Measurements from ENCODE around the gene ANKS1B. TPM values are rescaled to one million over a fixed set of nuclear protein-coding genes. Genes with fewer than 3 reads are reported as not detected.

Gene ANKS1B
- total and polyA plus RNA-seq, 2 of the 4 experiments (the other 2 are of a cell fraction): 0.17 to 0.18 TPM

DNA sequence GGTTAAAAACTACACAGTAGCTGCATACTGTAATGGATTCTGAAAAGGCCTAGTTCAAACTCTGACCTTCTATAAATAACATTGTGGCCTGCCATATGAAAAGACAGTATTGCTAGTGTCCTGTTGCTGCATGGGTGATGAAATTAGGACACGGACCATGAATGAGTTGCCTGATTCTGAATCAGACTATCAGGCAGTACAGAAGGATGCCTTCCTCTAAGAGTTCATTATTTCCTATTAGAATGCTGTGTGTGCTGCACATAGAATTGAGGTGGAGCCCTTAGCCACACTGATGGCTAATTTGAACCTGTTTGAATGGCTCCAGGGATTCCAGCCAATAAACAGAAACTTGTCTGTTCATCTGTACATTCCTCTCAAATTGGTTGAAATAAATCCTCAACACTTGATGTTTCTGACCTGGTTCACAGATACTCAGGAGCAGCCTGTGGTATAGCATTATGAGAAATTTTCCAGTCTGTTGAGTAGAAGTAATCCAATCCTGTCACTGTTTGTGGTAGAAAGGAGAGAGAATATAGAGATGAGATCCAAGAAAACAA lies 856.4 kb downstream of the ANKS1B start:
- dilution Hi-C loops (cut with HindIII; ENCODE audit: low sequenced_read_pairs, unreplicated experiment): no loop called here

More for the DNA sequence above, 856.4 kb downstream of the ANKS1B start:
- intact Hi-C loops (cut with micrococcal nuclease): no loop called here
- H3K27me3 ChIP-seq (ENCODE audit: control insufficient read depth, insufficient read depth, low read length): no peaks in the 10 kb centered on the region
- H3K27ac ChIP-seq (ENCODE audit: insufficient read depth, low read length): no peak overlapping the region
- H2BK15ac ChIP-seq (ENCODE audit: low read depth, low read length): no peak overlapping the region
- H3K9me1 ChIP-seq (ENCODE audit: insufficient read depth, low read length): no peaks in the 10 kb centered on the region
- H2BK20ac ChIP-seq (ENCODE audit: low read depth, low read length): no peak overlapping the region
- no peak overlapping the region for H2AK5ac ChIP-seq (ENCODE audit: low read depth, low read length)
- H2BK5ac ChIP-seq (ENCODE audit: low read depth, low read length, poor library complexity, severe bottlenecking): no peak overlapping the region
- in situ Hi-C loops (cut with MboI; ENCODE audit: low sequenced_read_pairs): no loop called here
- H2BK120ac ChIP-seq (ENCODE audit: low read depth, low read length): no peak overlapping the region
- H2AK9ac ChIP-seq (replicated peaks; ENCODE audit: low read depth, low read length, poor library complexity): no peak overlapping the region
- no peaks in the 10 kb centered on the region for H3K4me1 ChIP-seq (ENCODE audit: control insufficient read depth, insufficient read depth, low read length)
- no peak overlapping the region for H3K4ac ChIP-seq (ENCODE audit: low read depth, low read length)
- DNase-seq (no peak), ATAC-seq (ENCODE audit: low read depth) (no peak)
- no peak overlapping the region for H3K18ac ChIP-seq (ENCODE audit: low read depth, low read length)
- WGBS, 2 experiments (ENCODE audit: extremely low coverage in 2 of 2, insufficient read length in 1 of 2): no CpG with 5 or more reads among the region's 1 CpG
- no peaks in the 10 kb centered on the region for H3K79me1 ChIP-seq (ENCODE audit: low read depth in 1 of 2, low read length in 2 of 2)
- no peaks in the 10 kb centered on the region for H4K20me1 ChIP-seq (ENCODE audit: insufficient read depth, low read length)
- no peak overlapping the region for H3K14ac ChIP-seq (replicated peaks; ENCODE audit: low read depth, low read length)
- CTCF ChIA-PET: no interaction called here
- TF ChIP-seq RFX5 (IDR thresholded peaks at IDR 0.05; ENCODE audit: low read depth, low read length): no peak
- TF ChIP-seq, protein P1, sequence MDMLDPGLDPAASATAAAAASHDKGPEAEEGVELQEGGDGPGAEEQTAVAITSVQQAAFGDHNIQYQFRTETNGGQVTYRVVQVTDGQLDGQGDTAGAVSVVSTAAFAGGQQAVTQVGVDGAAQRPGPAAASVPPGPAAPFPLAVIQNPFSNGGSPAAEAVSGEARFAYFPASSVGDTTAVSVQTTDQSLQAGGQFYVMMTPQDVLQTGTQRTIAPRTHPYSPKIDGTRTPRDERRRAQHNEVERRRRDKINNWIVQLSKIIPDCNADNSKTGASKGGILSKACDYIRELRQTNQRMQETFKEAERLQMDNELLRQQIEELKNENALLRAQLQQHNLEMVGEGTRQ (IDR thresholded peaks at IDR 0.05; ENCODE audit: low read depth, low read length): no peak
- TF ChIP-seq RAD21 (IDR thresholded peaks at IDR 0.05; ENCODE audit: low read length): no peak
- TF ChIP-seq SMC3 (IDR thresholded peaks at IDR 0.05; ENCODE audit: low read depth, low read length): no peak
- TF ChIP-seq CHD1 (IDR thresholded peaks at IDR 0.05; ENCODE audit: low read depth, low read length): no peak
- no peak for TF ChIP-seq FOS (IDR thresholded peaks at IDR 0.05; ENCODE audit: low read depth, low read length)
- TF ChIP-seq BHLHE40 (IDR thresholded peaks at IDR 0.05; ENCODE audit: low read depth, low read length): no peak
- TF ChIP-seq NFE2L2 (IDR thresholded peaks at IDR 0.05; ENCODE audit: low read depth, low read length): no peak
- no peak for TF ChIP-seq CEBPB (IDR thresholded peaks at IDR 0.05; ENCODE audit: low read depth, low read length)
- no peak for TF ChIP-seq MAZ (IDR thresholded peaks at IDR 0.05; ENCODE audit: borderline replicate concordance, low read depth, low read length)
- TF ChIP-seq RCOR1 (IDR thresholded peaks at IDR 0.05; ENCODE audit: insufficient replicate concordance, low read length): no peak
- TF ChIP-seq, protein P2, sequence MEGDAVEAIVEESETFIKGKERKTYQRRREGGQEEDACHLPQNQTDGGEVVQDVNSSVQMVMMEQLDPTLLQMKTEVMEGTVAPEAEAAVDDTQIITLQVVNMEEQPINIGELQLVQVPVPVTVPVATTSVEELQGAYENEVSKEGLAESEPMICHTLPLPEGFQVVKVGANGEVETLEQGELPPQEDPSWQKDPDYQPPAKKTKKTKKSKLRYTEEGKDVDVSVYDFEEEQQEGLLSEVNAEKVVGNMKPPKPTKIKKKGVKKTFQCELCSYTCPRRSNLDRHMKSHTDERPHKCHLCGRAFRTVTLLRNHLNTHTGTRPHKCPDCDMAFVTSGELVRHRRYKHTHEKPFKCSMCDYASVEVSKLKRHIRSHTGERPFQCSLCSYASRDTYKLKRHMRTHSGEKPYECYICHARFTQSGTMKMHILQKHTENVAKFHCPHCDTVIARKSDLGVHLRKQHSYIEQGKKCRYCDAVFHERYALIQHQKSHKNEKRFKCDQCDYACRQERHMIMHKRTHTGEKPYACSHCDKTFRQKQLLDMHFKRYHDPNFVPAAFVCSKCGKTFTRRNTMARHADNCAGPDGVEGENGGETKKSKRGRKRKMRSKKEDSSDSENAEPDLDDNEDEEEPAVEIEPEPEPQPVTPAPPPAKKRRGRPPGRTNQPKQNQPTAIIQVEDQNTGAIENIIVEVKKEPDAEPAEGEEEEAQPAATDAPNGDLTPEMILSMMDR (conservative IDR thresholded peaks at IDR 0.05; ENCODE audit: low read depth, low read length): no peak
- no peak for TF ChIP-seq MXI1 (IDR thresholded peaks at IDR 0.05; ENCODE audit: borderline replicate concordance, low read depth, low read length)
- TF ChIP-seq, protein P3, sequence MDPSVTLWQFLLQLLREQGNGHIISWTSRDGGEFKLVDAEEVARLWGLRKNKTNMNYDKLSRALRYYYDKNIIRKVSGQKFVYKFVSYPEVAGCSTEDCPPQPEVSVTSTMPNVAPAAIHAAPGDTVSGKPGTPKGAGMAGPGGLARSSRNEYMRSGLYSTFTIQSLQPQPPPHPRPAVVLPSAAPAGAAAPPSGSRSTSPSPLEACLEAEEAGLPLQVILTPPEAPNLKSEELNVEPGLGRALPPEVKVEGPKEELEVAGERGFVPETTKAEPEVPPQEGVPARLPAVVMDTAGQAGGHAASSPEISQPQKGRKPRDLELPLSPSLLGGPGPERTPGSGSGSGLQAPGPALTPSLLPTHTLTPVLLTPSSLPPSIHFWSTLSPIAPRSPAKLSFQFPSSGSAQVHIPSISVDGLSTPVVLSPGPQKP (IDR thresholded peaks at IDR 0.05; ENCODE audit: borderline replicate concordance, low read depth, low read length): no peak
- TF ChIP-seq MAFK (IDR thresholded peaks at IDR 0.05; ENCODE audit: low read depth, low read length): no peak
- TF ChIP-seq POLR2A (IDR thresholded peaks at IDR 0.05; ENCODE audit: low read depth, low read length): no peak
- H2AFZ ChIP-seq (replicated peaks; ENCODE audit: low read length, poor library complexity): no peak overlapping the region
- no peak overlapping the region for H3K9ac ChIP-seq (ENCODE audit: low read depth, low read length)
- no peak overlapping the region for H4K8ac ChIP-seq (ENCODE audit: low read depth in 2 of 2, low read length in 2 of 2)
- H3K4me2 ChIP-seq (ENCODE audit: low read depth, low read length): no peak overlapping the region
- POLR2A ChIA-PET (ENCODE audit: unreplicated experiment): no interaction called here
- H3K56ac ChIP-seq (ENCODE audit: extremely low read depth, insufficient read depth, low read length): no peak overlapping the region
- H3K4me3 ChIP-seq (ENCODE audit: insufficient read depth, low read depth, low read length): no peak overlapping the region
- H4K91ac ChIP-seq (ENCODE audit: insufficient read depth, low read depth, low read length): no peak overlapping the region
- no peak overlapping the region for H4K5ac ChIP-seq (ENCODE audit: low read depth, low read length)
- no peak overlapping the region for H3K23ac ChIP-seq (ENCODE audit: low read depth, low read length)
- H3K9me3 ChIP-seq (ENCODE audit: control insufficient read depth, insufficient read depth, low read length): peaks cover 5% of the 10 kb centered on the region; the same call in 1 of the 2 replicates
- BruUV-seq (replicated peaks): no TSS peak
- no peaks in the 10 kb centered on the region for H3K36me3 ChIP-seq (ENCODE audit: control insufficient read depth, insufficient read depth, low read length)

All from IMR-90 (cell line).